Effector memory CD8-positive, alpha-beta T cell (primary cell): ENCODE measurements around the gene LCLAT1.
A peak's percentile ranks its signal among the peaks of the same experiment; 100 is the strongest.
"Not testable (repeated sequence)": the region's sequence is repeated elsewhere in the genome, so short reads cannot be mapped to it uniquely, and the experiment has no call there.

Experiments used
- ATAC-seq: fragments of 150-1000 bp; cut with Tn5 transposase; replicated peaks from 2 replicates; pipeline ENCODE4 v1.10.0; 2021; ENCODE audit warnings: mild to moderate bottlenecking, moderate library complexity
- DNase-seq, 3 experiments: peaks; one replicate each; pipeline ENCODE4 v3.0.0; 2021
- H3K27ac Mint-ChIP-seq, 2 donors: one replicate each; pipeline ENCODE4 v1.8.0; 2022; ENCODE audit warnings: mild to moderate bottlenecking in 2 of 2, mixed read lengths in 2 of 2, moderate library complexity in 2 of 2
- H3K27me3 Mint-ChIP-seq, 2 donors: one replicate each; pipeline ENCODE4 v1.8.0; 2022; ENCODE audit warnings: mixed read lengths in 2 of 2
- H3K36me3 Mint-ChIP-seq: one replicate; pipeline ENCODE4 v1.8.0; 2022; ENCODE audit warnings: mild to moderate bottlenecking, moderate library complexity, mixed read lengths; ENCODE audit not compliant: insufficient read depth
- H3K4me1 Mint-ChIP-seq, 2 donors: one replicate each; pipeline ENCODE4 v1.8.0; 2022; ENCODE audit warnings: low read depth in 2 of 2, mixed read lengths in 2 of 2
- H3K4me3 Mint-ChIP-seq, 2 donors: one replicate each; pipeline ENCODE4 v1.8.0; 2022; ENCODE audit warnings: mild to moderate bottlenecking in 2 of 2, mixed read lengths in 2 of 2, moderate library complexity in 2 of 2
- H3K9me3 Mint-ChIP-seq, 2 donors: one replicate each; pipeline ENCODE4 v1.8.0; 2022; ENCODE audit warnings: mixed read lengths in 2 of 2

LCLAT1 gene

DNA sequence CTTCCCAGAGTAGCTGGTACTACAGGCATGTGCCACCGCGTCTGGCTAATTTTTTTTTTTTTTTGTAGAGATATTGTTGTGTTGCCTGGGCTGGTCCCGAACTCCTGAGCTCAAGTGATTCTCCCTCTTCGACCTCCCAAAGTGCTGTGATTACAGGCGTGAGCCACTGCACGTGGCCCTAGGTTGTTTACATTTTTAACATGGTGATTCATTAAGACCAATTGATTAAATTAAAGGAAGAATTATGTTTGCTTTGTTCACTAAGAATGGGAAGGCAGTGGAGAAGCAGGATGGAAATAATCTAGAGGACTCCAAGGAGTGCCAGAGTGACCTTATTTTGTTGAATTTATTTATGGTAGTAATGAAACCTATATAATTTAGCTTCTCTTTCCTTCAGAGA, 7.5 kb downstream of the LCLAT1 start:
- no peak for ATAC-seq
- H3K4me1 Mint-ChIP-seq: peaks cover 22 to 37% of the 10 kb centered on the region in 2 donors
- no peaks in the 10 kb centered on the region for H3K27me3 Mint-ChIP-seq
- no peak overlapping the region for H3K4me3 Mint-ChIP-seq
- H3K9me3 Mint-ChIP-seq: no peaks in the 10 kb centered on the region
- DNase-seq: no peak
- no peak overlapping the region for H3K27ac Mint-ChIP-seq
- H3K36me3 Mint-ChIP-seq: peaks cover 2% of the 10 kb centered on the region

DNA sequence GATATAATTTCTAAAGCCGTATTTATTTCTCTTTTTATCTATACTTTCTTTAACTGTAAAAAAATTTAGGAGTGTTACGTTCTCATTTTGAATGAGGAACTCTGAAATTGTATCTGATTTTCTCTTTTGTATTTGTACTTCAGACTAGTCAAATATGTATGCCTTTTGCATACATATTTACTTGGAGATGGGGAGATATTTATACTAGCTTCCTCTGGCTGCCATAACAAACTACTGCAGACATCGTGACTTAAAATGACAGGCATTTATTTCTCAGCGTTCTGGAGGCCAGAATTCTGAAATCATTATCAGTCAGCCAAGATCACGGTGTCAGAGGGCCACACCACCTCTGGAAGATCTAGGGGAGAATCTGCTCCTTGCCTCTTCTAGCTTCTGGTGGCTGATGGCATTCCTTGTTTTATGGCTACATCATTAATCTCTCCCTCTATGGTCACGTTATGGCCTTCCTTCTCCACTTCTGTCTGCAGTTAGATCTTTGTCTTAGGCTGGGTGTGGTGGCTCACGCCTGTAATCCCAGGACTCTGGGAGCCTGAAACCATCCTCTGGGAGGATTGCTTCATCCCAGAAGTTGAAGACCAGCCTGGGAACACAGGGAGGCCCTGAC, 8.2 kb downstream of the LCLAT1 start:
- H3K4me3 Mint-ChIP-seq: no peak overlapping the region
- H3K27ac Mint-ChIP-seq: no peak overlapping the region
- no peaks in the 10 kb centered on the region for H3K9me3 Mint-ChIP-seq
- DNase-seq (no peak), ATAC-seq (no peak)
- peaks cover 27 to 35% of the 10 kb centered on the region in 2 donors for H3K4me1 Mint-ChIP-seq
- H3K36me3 Mint-ChIP-seq: no peaks in the 10 kb centered on the region
- no peaks in the 10 kb centered on the region for H3K27me3 Mint-ChIP-seq

DNA sequence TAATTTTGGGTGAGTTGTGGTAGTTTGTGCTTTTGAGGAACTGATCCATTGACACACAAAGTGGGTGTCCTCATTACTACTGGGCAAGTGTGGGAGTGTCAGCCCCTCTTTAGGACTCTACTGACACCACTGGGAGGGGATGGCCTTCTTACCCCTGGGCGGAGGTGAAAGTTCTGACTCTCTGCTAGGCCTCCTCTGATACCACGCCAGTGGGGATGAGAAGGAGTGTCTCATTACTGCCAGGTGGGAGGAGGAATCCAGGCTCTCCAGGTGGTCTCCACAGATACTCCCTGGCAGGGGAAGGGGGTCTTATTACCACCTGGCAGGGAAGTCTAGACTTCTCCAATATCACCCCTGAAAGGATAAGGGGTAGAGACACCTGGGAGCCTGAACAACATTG, 9.1 kb downstream of the LCLAT1 start:
- ATAC-seq (no peak), DNase-seq (no peak)
- Mint-ChIP-seq H3K27me3 (no peaks in the 10 kb centered on the region), H3K4me3 (no peak overlapping the region), H3K9me3 (no peaks in the 10 kb centered on the region), H3K27ac (peak overlapping the region in 1 of 2 donors; percentile 56), H3K4me1 (peaks cover 22 to 32% of the 10 kb centered on the region in 2 donors), H3K36me3 (no peaks in the 10 kb centered on the region)

DNA sequence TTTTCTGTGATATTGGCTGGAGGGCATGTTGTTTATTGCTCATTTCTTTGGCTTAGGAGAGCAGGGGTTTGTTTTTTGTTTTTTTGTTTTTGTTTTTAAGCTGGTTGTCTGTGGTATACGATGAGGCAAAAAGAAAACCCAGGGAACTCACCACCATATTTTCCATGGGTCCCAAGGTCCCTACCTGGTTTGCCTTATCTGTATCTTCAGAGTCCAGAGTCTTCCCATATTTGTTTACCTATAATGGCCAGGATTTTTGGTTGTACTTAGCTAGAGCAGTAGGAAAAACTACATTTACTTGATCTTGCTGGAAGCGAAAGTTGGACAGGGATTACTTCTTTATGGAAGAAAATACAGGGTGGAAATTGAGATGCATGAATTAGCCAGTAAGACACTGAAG, 9.5 kb downstream of the LCLAT1 start:
- H3K27ac Mint-ChIP-seq: peak overlapping the region in 1 of 2 donors; percentile 56
- DNase-seq: no peak
- no peaks in the 10 kb centered on the region for H3K27me3 Mint-ChIP-seq
- no peaks in the 10 kb centered on the region for H3K9me3 Mint-ChIP-seq
- no peak overlapping the region for H3K4me3 Mint-ChIP-seq
- H3K4me1 Mint-ChIP-seq: peaks cover 19 to 30% of the 10 kb centered on the region in 2 donors
- no peaks in the 10 kb centered on the region for H3K36me3 Mint-ChIP-seq
- ATAC-seq: no peak

DNA sequence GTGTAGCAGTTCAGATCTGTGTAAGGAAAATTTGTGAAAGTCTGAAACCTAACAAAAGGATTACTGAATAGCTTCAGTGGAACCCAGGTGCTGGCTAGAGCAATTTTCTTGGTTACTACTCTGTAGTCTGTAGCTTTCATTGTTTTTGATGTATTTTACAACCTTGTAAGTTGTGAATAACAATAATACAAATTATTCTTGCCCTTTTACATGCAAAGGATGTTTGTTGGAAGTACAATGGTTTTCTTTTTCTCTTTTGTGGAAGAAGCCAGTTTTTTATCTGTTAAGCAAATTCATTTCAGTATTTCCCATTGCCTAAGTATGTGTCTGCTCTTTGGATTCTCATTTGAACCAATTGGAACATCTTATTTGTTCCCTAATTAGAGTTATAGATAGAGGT, 10.2 kb downstream of the LCLAT1 start:
- no peak overlapping the region for H3K4me3 Mint-ChIP-seq
- H3K9me3 Mint-ChIP-seq: no peaks in the 10 kb centered on the region
- H3K27ac Mint-ChIP-seq: no peak overlapping the region
- H3K27me3 Mint-ChIP-seq: no peaks in the 10 kb centered on the region
- ATAC-seq (no peak), DNase-seq (no peak)
- peaks cover 23 to 33% of the 10 kb centered on the region in 2 donors for H3K4me1 Mint-ChIP-seq
- no peaks in the 10 kb centered on the region for H3K36me3 Mint-ChIP-seq

DNA sequence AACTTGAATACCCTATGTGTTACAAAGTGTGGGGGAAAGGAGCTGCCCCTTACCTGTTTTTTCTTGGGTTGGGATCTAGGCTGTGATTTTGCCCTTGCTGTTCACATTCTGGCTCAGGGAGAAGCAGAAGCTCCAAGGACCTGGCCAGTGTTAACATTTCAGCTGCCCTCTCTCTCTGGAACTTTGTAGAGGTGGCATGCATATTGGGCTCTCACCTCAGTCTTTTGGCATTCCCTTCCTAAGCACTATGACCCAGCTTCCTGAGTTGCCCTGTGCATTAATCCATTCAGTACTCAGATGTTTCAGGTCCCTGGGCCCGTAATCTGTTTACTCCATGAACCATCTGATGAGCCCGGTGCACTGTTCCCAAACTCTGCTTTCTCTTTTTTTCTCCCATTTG, 12.1 kb downstream of the LCLAT1 start:
- DNase-seq: no peak
- Mint-ChIP-seq H3K27me3 (no peaks in the 10 kb centered on the region), H3K9me3 (no peaks in the 10 kb centered on the region), H3K27ac (peak overlapping the region; percentile 46 to 75), H3K4me1 (peaks cover 23 to 30% of the 10 kb centered on the region in 2 donors), H3K4me3 (no peak overlapping the region), H3K36me3 (no peaks in the 10 kb centered on the region)
- no peak for ATAC-seq

DNA sequence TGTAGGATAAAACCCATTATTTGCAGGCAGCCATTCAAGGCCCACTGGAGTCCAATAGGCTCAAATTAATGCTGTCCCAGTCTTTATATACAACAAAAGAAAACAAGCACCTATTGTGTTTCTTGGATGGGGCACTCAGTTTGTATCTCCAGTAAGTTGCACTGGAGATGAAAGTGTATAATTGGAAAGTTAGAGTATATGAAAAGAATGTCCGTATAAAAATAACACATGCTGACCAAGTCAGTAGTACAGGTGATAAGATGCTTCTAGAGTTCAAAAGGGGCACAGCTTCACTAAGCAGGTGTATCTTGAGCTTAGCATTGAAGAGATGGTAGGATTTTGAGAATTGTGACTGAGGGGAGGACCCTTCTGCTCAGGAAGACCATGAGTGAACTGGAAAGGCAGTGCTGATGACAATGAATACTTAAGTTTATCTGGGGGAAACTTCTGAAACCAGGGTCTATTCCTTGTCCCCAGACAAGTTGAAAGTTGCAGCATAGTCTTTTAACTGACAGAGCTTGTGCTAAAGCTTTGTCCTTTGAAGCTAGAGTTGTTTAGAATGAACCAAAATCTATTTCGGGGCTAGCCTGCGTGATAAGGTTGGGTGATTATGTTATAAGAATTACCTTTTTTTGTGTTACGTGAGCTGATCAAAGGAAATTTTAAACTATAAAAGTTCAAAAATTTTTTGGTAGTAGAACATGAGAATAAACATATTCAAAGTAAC, 15.2 kb downstream of the LCLAT1 start:
- H3K4me3 Mint-ChIP-seq: no peak overlapping the region
- H3K27me3 Mint-ChIP-seq: no peaks in the 10 kb centered on the region
- H3K9me3 Mint-ChIP-seq: no peaks in the 10 kb centered on the region
- ATAC-seq (no peak), DNase-seq (no peak)
- H3K27ac Mint-ChIP-seq: peak overlapping the region in 1 of 2 donors; percentile 86
- H3K4me1 Mint-ChIP-seq: peaks cover 22 to 28% of the 10 kb centered on the region in 2 donors
- H3K36me3 Mint-ChIP-seq: no peaks in the 10 kb centered on the region

DNA sequence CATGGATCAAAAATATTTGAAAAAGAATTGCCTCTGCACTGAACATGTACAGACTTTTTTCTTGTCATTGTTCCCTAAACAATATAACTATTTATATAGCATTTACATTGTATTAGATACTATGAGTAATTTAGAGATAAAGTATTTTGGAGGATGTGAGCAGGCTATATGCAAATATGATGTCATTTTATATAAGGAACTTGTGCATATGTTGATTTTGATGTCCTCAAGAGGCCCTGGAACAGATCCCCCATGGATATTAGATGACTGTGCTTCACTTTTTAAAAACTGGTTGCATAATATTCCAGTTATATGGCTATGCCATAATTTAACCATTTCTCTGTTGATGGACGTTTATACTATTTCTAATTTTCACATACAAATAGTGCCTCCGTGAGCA, 16.5 kb downstream of the LCLAT1 start:
- Mint-ChIP-seq H3K27me3 (no peaks in the 10 kb centered on the region), H3K27ac (no peak overlapping the region), H3K9me3 (no peaks in the 10 kb centered on the region), H3K4me1 (peaks cover 14 to 20% of the 10 kb centered on the region in 2 donors), H3K36me3 (no peaks in the 10 kb centered on the region), H3K4me3 (no peak overlapping the region)
- ATAC-seq: no peak
- DNase-seq: no peak

DNA sequence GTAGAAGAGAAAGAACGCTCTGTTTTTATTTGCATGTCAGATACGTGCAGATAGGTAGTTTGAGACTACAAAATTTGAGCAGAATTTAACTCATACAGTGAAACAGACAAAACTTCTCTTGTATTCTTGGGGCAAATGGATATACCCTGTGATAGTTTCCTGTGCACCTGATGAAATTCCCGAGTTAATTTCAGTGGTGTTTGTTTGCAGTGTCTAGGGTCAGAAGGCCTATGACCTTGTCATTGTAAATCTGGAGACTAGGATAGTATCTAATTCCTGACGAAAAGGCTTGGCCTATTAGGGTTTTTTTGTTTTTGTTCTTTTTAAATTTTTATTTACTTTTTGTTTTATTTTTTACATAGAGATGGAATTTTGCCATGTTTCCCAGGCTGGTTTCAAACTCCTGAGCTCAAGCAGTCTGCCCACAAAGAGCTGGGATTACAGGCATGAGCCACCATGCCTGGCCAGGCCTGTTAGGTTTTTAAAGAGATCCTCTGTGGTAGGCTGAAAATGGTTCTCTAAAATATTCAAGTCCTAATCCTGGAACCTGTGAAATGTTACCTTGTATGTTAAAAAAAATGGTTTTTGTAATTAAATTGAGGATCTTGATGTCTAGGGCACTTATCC, 17.6 kb downstream of the LCLAT1 start:
- Mint-ChIP-seq H3K36me3 (no peaks in the 10 kb centered on the region), H3K27me3 (no peaks in the 10 kb centered on the region), H3K4me1 (peaks cover 9 to 27% of the 10 kb centered on the region in 2 donors), H3K9me3 (no peaks in the 10 kb centered on the region), H3K4me3 (no peak overlapping the region), H3K27ac (peak overlapping the region in 1 of 2 donors; percentile 39)
- ATAC-seq: no peak
- no peak for DNase-seq

DNA sequence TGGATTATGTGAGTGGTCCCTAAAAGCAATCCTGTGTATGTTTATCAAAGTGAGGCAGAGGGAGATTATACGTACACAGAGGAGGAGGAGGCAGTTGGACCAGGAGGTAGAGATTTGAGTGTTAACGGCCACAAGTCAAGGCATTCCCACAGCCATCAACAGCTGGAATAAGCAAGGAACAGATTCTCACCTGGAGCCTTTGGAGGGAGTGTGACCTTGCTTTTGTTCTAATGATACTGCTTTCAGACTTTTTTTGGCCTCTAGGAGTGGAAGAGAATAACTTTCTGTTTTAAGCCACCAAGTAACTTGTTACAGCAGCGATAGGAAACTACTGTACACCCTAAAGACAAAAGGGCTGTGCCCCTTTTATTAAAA, 18.1 kb downstream of the LCLAT1 start:
- ATAC-seq: no peak

DNA sequence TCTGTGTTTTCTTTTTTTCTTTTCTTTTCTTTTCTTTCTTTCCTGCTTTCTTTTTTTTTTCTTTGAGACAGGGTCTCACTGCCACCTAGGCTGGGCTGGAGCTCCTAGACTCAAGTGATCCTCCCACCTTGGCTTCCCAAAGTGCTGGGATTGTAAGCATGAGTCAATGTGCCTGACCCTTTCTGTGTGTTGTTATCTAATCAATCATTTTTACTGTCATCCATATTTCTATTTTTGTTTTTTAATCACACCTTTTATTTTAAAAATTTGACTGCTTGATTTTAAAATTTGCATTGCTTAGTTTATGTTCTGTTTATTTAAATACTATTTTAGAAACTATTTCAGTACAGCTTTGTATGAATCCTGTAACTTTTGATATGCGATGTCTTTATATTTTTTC, 19.2 kb downstream of the LCLAT1 start:
- DNase-seq (no peak), ATAC-seq (no peak)
- Mint-ChIP-seq H3K4me1 (peaks cover 11 to 27% of the 10 kb centered on the region in 2 donors), H3K27ac (peak overlapping the region in 1 of 2 donors; percentile 3), H3K27me3 (no peaks in the 10 kb centered on the region), H3K4me3 (no peak overlapping the region), H3K9me3 (no peaks in the 10 kb centered on the region), H3K36me3 (no peaks in the 10 kb centered on the region)

More for the DNA sequence above, 18.1 kb downstream of the LCLAT1 start:
- Mint-ChIP-seq H3K27me3 (no peaks in the 10 kb centered on the region), H3K4me1 (peaks cover 10 to 27% of the 10 kb centered on the region in 2 donors), H3K4me3 (no peak overlapping the region), H3K27ac (peak overlapping the region in 1 of 2 donors; percentile 39), H3K36me3 (no peaks in the 10 kb centered on the region), H3K9me3 (no peaks in the 10 kb centered on the region)
- no peak for DNase-seq

DNA sequence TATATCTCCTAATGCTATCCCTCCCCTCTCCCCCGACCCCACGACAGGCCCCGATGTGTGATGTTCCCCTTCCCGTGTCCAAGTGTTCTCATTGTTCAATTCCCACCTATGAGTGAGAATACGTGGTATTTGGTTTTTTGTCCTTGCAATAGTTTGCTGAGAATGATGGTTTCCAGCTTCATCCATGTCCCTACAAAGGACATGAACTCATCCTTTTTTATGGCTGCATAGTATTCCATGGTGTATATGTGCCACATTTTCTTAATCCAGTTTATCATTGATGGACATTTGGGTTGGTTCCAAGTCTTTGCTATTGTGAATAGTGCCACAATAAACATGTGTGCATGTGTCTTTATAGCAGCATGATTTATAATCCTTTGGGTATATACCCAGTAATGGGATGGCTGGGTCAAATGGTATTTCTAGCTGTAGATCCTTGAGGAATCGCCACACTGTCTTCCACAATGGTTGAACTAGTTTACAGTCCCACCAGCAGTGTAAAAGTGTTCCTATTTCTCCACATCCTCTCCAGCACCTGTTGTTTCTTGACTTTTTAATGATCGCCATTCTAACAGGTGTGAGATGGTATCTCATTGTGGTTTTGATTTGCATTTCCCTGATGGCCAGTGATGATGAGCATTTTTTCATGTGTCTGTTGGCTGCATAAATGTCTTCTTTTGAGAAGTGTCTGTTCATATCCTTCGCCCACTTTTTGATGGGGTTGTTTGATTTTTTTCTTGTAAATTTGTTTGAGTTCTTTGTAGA, 20.2 kb downstream of the LCLAT1 start:
- not testable (repeated sequence) for ATAC-seq, H3K27me3 Mint-ChIP-seq, H3K4me3 Mint-ChIP-seq, H3K27ac Mint-ChIP-seq, H3K36me3 Mint-ChIP-seq, H3K9me3 Mint-ChIP-seq, DNase-seq
- peaks cover 11 to 30% of the 10 kb centered on the region in 2 donors for H3K4me1 Mint-ChIP-seq

DNA sequence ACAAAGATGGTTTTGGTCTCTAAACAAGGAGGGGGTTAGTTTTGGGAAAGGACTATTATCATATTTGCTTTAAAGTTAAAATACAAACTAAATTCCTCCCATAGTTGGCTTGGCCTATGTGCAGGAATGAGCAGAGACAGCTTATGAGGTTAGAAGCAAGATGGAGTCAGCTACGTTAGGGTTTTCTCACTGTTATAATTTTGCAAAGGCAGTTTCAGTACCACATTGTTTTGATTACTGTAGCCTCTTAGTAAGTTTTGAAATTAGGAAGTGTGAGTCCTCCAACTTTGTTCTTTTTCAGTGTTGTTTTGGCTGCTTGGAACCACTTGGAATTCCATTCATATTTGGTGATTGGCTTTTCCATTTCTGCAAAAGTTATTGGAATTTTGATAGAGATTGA, 23.4 kb downstream of the LCLAT1 start:
- no peak overlapping the region for H3K4me3 Mint-ChIP-seq
- H3K4me1 Mint-ChIP-seq: peaks cover 9 to 33% of the 10 kb centered on the region in 2 donors
- DNase-seq: no peak
- H3K36me3 Mint-ChIP-seq: no peaks in the 10 kb centered on the region
- H3K27me3 Mint-ChIP-seq: no peaks in the 10 kb centered on the region
- no peak overlapping the region for H3K27ac Mint-ChIP-seq
- H3K9me3 Mint-ChIP-seq: no peaks in the 10 kb centered on the region
- no peak for ATAC-seq
